Loucy (cell line): ENCODE data around the gene PCMTD2.

Source experiments
- CTCF ChIP-seq: fragments of 200-600 bp; sonication (generic); conservative IDR thresholded peaks from 2 replicates; pipeline ENCODE4 v1.5.1; 2014; ENCODE audit warnings: mild to moderate bottlenecking, antibody characterized with exemption, low read length
- EZH2phosphoT487 ChIP-seq: fragments of 200-600 bp; IDR thresholded peaks from 2 replicates; pipeline ENCODE4 v1.6.1; 2018; ENCODE audit warnings: antibody characterized with exemption, mild to moderate bottlenecking, moderate library complexity, borderline replicate concordance

GRCh38 chr20:64242797-64243475, 12.6 kb upstream of the PCMTD2 start:
- TF ChIP-seq CTCF, result no peak
- TF ChIP-seq EZH2phosphoT487, result no peak
